ENCODE data around the gene IDE.
A peak's percentile ranks its signal among the peaks of the same experiment; 100 is the strongest.
"Not testable (repeated sequence)": the region's sequence is repeated elsewhere in the genome, so short reads cannot be mapped to it uniquely, and the experiment has no call there.

IDE gene

GRCh38 chr10:92593619-92594588 lies 20.0 kb upstream of the IDE start:
- TF ChIP-seq CTCF (IDR thresholded peaks at IDR 0.05; ENCODE audit: insufficient read depth, low read depth, low read length, missing control alignments): no peak
- peak; percentile 50 for DNase-seq (ENCODE audit: low read depth)
- peak overlapping the region; percentile 94 for H3K4me3 ChIP-seq (ENCODE audit: low read depth, low read length)

- H3K4me3 ChIP-seq (ENCODE audit: low read depth, low read length): peak within 1 kb of the TSS; percentile 94
- DNase-seq (ENCODE audit: low read depth): peak; percentile 98
- no peak for TF ChIP-seq CTCF (IDR thresholded peaks at IDR 0.05; ENCODE audit: insufficient read depth, low read depth, low read length, missing control alignments)
Observed at GRCh38 chr10:92592761-92593618, 19.1 kb upstream of the IDE start, which contains the start of gene KIF11. Gene KIF11 (plus strand): TSS chr10:92593130. CDS start chr10:92593376, 246 bp downstream.

- peak; percentile 98 for DNase-seq (ENCODE audit: low read depth)
- no peak for TF ChIP-seq CTCF (IDR thresholded peaks at IDR 0.05; ENCODE audit: insufficient read depth, low read depth, low read length, missing control alignments)
- peak overlapping the region; percentile 94 for H3K4me3 ChIP-seq (ENCODE audit: low read depth, low read length)
Observed at GRCh38 chr10:92591550-92592022, 17.7 kb upstream of the IDE start.

- DNase-seq (ENCODE audit: low read depth): peak; percentile 80
- peak overlapping the region; percentile 94 for H3K4me3 ChIP-seq (ENCODE audit: low read depth, low read length)
- peak; percentile 45 for TF ChIP-seq CTCF (IDR thresholded peaks at IDR 0.05; ENCODE audit: insufficient read depth, low read depth, low read length, missing control alignments)
Observed at GRCh38 chr10:92590623-92591549, 17.0 kb upstream of the IDE start.

GRCh38 chr10:92582347-92582746 lies 8.5 kb upstream of the IDE start:
- not testable (repeated sequence) for H3K4me3 ChIP-seq (ENCODE audit: low read depth, low read length); DNase-seq (ENCODE audit: low read depth)

- no peak for TF ChIP-seq CTCF (IDR thresholded peaks at IDR 0.05; ENCODE audit: insufficient read depth, low read depth, low read length, missing control alignments)
- no peak overlapping the region for H3K4me3 ChIP-seq (ENCODE audit: low read depth, low read length)
- DNase-seq (ENCODE audit: low read depth): no peak
Observed at GRCh38 chr10:92575961-92576360, 2.1 kb upstream of the IDE start.
